NB4 (cell line): ENCODE results near the gene STK32B.

ENCODE experiments used
- MYC ChIP-seq: IDR thresholded peaks from 2 replicates; pipeline ENCODE4 v1.6.1; 2011; ENCODE audit warnings: low read depth, low read length
- POLR2A ChIP-seq: IDR thresholded peaks from 2 replicates; pipeline ENCODE4 v1.6.1; 2011; ENCODE audit warnings: mild to moderate bottlenecking; ENCODE audit not compliant: insufficient read length; ENCODE audit errors: extremely low read depth
- TF ChIP-seq, protein P1 (sequence below): IDR thresholded peaks from one replicate; pipeline ENCODE4 v1.5.1; 2012; ENCODE audit warnings: low read depth, low read length

DNA sequence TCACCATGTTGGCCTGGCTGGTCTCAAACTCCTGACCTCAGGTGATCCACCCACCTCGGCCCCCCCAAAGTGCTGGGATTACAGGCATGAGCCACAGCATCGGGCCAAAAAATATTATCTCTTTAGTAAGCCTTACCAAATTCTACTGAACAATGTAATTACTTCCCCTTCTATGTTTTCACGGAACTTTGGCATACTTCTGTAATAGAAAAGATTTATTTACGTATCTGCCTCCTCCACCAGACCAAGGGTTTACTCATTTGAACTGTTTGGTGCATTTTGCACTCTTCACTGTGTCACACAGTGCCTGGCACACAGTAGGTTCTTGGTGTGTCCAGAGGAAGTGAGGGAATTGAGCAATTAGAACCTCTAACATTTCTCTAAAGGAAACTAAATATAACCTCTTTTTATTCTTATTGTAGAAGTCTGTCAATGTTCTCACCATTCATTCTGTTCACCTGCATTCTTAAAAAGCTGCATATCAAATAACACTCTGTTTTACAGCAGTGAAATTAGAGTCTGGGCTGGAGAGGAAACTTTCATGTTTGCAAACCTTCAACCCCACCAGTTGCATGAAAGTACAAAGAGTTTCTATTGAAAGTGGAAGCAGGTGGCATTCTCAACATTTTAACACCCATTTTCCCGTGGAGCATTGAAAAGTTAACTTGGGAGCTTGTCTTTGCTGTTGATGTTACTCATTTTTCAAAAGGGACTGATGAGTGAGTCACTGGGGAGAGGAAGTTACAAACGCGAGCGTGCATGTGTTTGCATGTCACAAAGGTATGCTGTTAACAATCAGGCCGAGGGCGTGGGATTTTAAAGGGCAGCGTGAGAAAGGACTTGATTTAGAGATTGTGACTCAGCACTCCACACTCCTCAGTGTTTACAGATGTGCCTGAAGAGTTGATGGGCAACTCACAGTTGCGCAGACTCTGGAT lies 314.1 kb downstream of the STK32B start:
- TF ChIP-seq, protein P1, sequence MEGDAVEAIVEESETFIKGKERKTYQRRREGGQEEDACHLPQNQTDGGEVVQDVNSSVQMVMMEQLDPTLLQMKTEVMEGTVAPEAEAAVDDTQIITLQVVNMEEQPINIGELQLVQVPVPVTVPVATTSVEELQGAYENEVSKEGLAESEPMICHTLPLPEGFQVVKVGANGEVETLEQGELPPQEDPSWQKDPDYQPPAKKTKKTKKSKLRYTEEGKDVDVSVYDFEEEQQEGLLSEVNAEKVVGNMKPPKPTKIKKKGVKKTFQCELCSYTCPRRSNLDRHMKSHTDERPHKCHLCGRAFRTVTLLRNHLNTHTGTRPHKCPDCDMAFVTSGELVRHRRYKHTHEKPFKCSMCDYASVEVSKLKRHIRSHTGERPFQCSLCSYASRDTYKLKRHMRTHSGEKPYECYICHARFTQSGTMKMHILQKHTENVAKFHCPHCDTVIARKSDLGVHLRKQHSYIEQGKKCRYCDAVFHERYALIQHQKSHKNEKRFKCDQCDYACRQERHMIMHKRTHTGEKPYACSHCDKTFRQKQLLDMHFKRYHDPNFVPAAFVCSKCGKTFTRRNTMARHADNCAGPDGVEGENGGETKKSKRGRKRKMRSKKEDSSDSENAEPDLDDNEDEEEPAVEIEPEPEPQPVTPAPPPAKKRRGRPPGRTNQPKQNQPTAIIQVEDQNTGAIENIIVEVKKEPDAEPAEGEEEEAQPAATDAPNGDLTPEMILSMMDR = no peak
- TF ChIP-seq POLR2A (no peak), MYC (no peak)
